Measurements from ENCODE around the gene HBD.

GRCh38 chr11:5239046-5239445 lies 4.8 kb upstream of the HBD start:
- TF ChIP-seq CTCF (IDR thresholded peaks at IDR 0.05) (no peak), FOXS1 (CRISPR knock-in tag; IDR thresholded peaks at IDR 0.05) (no peak), BCL3 (IDR thresholded peaks at IDR 0.05) (no peak), USF2 (IDR thresholded peaks at IDR 0.05) (no peak), EP300 (IDR thresholded peaks at IDR 0.05) (no peak), RFX5 (IDR thresholded peaks at IDR 0.05) (no peak)

Measured in A549 (cell line).